Astrocyte of the cerebellum (primary cell): ENCODE data around the gene KNL1.
A peak's percentile ranks its signal among the peaks of the same experiment; 100 is the strongest.

Experiments used
- DNase-seq: peaks from one replicate; pipeline ENCODE4 v3.0.0-alpha.2; 2011; ENCODE audit warnings: low read depth
- H3K4me3 ChIP-seq: 2 replicates; pipeline ENCODE4 v1.5.1; 2011; ENCODE audit warnings: mild to moderate bottlenecking, low read depth, low read length, moderate library complexity
- in situ Hi-C: cut with HindIII; loops from 2 replicates; pipeline ENCODE4 v1.10.0; 2017; ENCODE audit warnings: low sequenced_read_pairs
- TF ChIP-seq, protein P1 (sequence below): IDR thresholded peaks from 2 replicates; pipeline ENCODE4 v1.5.1; 2012; ENCODE audit warnings: low read length, low read depth, moderate library complexity, mild to moderate bottlenecking; ENCODE audit errors: missing control alignments

The KNL1 gene

GRCh38 chr15:40618023-40618422 is 24.0 kb downstream of the KNL1 start:
- in situ Hi-C loops = no loop called here
- TF ChIP-seq, protein P1, sequence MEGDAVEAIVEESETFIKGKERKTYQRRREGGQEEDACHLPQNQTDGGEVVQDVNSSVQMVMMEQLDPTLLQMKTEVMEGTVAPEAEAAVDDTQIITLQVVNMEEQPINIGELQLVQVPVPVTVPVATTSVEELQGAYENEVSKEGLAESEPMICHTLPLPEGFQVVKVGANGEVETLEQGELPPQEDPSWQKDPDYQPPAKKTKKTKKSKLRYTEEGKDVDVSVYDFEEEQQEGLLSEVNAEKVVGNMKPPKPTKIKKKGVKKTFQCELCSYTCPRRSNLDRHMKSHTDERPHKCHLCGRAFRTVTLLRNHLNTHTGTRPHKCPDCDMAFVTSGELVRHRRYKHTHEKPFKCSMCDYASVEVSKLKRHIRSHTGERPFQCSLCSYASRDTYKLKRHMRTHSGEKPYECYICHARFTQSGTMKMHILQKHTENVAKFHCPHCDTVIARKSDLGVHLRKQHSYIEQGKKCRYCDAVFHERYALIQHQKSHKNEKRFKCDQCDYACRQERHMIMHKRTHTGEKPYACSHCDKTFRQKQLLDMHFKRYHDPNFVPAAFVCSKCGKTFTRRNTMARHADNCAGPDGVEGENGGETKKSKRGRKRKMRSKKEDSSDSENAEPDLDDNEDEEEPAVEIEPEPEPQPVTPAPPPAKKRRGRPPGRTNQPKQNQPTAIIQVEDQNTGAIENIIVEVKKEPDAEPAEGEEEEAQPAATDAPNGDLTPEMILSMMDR = no peak
- H3K4me3 ChIP-seq = no peak overlapping the region
- no peak for DNase-seq

DNA sequence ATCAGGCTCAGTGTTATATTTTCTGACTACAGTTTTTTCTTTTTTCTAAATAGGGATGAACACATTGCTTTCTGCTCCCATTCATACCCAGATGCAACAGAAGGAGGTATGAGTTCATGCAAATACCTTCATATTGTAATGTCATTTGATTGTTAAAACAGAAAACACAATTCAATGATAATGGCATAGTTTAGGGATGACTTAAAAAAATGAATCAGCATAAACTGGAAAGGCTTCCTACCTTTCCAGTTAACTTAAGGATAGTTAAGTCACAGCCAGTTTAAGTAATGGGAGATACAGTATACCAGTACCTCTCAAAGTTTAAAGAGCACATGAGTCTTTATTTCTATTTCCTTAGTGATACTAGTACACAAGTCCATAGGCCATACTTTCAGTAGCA is 24.9 kb downstream of the KNL1 start:
- in situ Hi-C loops = no loop called here
- TF ChIP-seq, protein P1 = no peak
- no peak overlapping the region for H3K4me3 ChIP-seq
- DNase-seq = no peak

DNA sequence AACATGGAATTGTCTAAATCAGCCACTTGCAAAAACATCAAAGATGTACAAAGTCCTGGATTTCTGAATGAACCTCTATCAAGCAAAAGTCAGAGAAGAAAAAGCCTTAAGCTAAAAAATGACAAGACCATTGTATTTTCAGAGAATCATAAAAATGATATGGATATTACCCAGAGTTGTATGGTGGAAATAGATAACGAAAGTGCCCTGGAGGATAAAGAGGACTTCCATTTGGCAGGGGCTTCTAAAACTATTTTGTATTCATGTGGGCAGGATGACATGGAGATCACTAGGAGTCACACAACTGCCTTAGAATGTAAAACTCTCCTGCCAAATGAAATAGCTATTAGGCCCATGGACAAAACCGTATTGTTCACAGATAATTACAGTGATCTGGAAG is 29.3 kb downstream of the KNL1 start:
- no peak for DNase-seq
- TF ChIP-seq, protein P1 = no peak
- H3K4me3 ChIP-seq = no peak overlapping the region
- in situ Hi-C loops = no loop called here

GRCh38 chr15:40630313-40630712 is 36.3 kb downstream of the KNL1 start:
- H3K4me3 ChIP-seq = no peak overlapping the region
- DNase-seq = peak; percentile 22
- in situ Hi-C loops = no loop called here
- TF ChIP-seq, protein P1 = no peak

- TF ChIP-seq, protein P1 = no peak
- peak; percentile 20 for DNase-seq
- in situ Hi-C loops = no loop called here
- H3K4me3 ChIP-seq = no peak overlapping the region
Measured at GRCh38 chr15:40633178-40633577, 39.1 kb downstream of the KNL1 start.

- peak; percentile 19 for DNase-seq
- TF ChIP-seq, protein P1 = no peak
- H3K4me3 ChIP-seq = no peak overlapping the region
- in situ Hi-C loops = no loop called here
Measured at GRCh38 chr15:40637221-40637745, 43.2 kb downstream of the KNL1 start.

GRCh38 chr15:40639677-40640076 is 45.6 kb downstream of the KNL1 start:
- DNase-seq = no peak
- TF ChIP-seq, protein P1 = no peak
- H3K4me3 ChIP-seq = no peak overlapping the region
- in situ Hi-C loops = no loop called here
